Suppressor macrophage treated with lipopolysaccharide for 4 hours (primary cell): ENCODE measurements around the gene DNAJA3.
"Not testable (repeated sequence)": the region's sequence is repeated elsewhere in the genome, so short reads cannot be mapped to it uniquely, and the experiment has no call there.

Experiments
- DNase-seq: peaks from one replicate; pipeline ENCODE4 v3.0.0-alpha.2; 2020

The DNAJA3 gene

GRCh38 chr16:4388271-4389021 is 37.2 kb upstream of the DNAJA3 start:
- no peak for DNase-seq

DNA sequence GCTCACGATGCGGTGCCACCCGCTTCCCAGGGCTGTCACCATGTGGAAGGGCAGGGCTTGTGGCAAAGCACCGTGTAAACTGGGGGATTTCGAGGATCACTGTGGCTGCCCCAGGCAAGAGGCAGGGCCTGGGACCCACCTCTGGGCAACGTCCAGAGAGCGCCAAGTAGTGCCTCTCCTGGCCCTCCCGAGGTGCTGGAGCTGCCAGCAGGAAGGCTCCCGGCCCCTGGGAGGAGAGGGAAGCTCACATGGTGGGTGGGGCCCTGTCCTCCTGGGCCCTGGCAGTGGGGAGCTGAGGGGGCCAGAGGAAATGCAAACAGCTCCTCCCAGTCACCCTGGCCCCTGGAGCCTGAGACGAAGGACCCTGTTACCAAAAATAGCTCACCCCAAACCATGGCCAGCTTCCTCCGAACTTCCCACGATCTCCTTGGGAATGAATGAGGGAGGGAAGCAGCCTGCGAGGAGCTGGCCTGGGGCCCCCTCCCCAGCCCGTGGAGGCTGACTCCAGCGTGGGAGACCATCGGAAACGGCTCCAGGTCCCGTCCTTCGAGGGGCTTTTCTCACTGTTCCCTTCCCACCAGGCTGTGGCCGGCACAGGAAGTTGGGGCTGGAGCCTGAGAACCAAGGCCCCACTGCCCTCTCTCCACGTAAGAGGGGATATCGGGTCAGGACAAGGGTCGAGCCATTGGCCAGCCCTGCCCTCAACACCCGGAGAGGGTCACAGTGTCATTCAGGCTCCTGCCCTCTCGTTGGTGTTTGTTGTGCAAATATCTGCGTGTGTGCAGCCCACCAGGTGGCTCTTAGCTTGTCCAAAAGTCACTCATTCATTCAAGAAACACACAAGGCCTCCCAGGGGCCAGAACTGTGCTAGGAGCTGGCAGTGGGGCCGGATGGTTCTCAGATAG is 36.4 kb upstream of the DNAJA3 start:
- DNase-seq = no peak

DNA sequence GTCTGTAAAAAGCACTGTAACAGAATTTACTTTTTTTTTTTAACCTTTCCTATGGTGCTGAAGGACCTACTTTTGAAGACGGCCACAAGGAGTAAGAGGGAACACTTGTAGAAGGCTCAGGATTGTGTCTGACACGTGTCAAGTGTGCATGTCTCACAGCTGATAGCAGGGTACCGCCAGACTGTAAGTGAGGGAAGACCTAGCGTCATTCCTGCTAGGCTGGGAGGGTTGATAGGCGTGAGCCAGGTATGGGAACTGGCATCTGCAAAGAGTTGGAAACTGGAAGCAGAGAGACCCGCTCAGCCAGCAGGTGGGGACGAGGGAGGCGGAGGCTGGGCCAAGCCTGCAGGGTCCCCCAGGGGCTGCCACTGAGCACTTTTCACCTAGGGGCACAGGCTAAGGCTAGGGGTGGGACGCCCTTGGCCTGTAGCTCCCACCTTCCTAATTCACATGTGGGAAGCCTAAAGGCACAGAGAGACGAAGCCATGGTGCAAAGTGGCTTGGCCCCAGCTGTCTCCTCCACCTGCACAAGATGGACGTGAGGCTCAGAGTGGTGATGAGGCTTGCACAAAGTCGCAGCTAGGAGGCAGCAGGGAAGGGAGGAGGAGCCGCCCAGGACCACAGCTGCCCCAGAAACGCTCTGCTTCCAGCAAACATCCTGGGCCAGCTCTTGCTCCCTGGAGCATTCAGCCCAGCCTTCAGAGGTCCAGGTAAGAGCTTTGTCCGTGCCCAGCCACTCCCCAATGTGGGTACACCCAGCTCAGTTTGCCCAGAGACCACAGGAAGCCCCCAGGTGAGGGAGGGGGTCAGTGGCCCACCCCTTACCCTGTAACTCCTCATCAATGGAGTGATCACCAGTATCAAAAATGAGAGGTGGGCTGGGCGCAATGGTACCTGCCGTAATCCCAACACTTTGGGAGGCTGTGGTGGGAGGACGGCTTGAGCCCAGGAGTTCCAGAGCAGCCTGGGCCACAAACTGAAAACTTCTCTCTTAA is 35.1 kb upstream of the DNAJA3 start:
- no peak for DNase-seq

DNA sequence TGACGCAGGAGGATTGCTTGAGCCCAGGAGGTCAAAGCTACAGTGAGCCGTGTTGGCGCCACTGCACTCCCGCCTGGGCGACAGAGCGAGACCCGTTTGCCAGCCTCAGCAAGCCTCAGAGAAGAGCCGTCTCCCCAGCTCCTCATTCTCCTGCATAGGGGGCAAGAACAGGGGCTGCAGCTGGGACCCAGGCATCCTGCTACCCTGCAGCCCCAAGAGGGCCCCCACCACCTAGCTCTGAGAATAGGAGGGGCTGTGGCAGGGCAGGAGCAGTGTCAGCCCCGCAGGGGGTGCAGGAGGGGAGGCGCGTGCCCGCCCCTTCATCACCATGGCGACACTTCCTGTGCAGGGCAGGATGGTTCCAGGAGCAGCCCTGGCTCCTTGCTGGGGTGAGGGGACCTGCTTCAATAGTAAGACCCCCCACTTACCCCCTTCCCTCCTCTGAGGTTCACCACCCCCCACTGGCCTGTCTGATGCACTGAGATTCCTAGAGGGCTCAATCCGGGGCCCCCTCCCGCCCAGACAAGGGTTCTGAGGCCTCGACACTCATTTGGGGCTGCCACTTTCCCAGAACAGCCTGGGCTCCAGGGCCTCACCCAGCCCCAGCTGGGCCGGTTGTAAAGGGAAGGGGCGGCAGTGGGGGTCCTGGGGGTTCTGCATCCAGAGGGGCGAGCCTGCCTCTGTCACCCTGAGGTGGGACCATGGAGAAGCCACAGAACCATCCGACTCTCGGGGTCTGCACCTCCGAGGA is 33.9 kb upstream of the DNAJA3 start:
- DNase-seq = no peak

GRCh38 chr16:4392382-4393239 is 33.1 kb upstream of the DNAJA3 start:
- DNase-seq = no peak

GRCh38 chr16:4393240-4393600 is 32.4 kb upstream of the DNAJA3 start:
- no peak for DNase-seq

GRCh38 chr16:4393850-4394249 is 31.8 kb upstream of the DNAJA3 start:
- not testable (repeated sequence) for DNase-seq

- no peak for DNase-seq
Measured at GRCh38 chr16:4395055-4395726, 30.5 kb upstream of the DNAJA3 start.

GRCh38 chr16:4399001-4399730 is 26.5 kb upstream of the DNAJA3 start:
- peak; percentile 53 for DNase-seq

- no peak for DNase-seq
Measured at GRCh38 chr16:4401094-4401501, 24.6 kb upstream of the DNAJA3 start.

- DNase-seq = no peak
Measured at GRCh38 chr16:4401510-4401909, 24.2 kb upstream of the DNAJA3 start.

GRCh38 chr16:4402439-4403132 is 23.1 kb upstream of the DNAJA3 start:
- peak; percentile 78 for DNase-seq

DNA sequence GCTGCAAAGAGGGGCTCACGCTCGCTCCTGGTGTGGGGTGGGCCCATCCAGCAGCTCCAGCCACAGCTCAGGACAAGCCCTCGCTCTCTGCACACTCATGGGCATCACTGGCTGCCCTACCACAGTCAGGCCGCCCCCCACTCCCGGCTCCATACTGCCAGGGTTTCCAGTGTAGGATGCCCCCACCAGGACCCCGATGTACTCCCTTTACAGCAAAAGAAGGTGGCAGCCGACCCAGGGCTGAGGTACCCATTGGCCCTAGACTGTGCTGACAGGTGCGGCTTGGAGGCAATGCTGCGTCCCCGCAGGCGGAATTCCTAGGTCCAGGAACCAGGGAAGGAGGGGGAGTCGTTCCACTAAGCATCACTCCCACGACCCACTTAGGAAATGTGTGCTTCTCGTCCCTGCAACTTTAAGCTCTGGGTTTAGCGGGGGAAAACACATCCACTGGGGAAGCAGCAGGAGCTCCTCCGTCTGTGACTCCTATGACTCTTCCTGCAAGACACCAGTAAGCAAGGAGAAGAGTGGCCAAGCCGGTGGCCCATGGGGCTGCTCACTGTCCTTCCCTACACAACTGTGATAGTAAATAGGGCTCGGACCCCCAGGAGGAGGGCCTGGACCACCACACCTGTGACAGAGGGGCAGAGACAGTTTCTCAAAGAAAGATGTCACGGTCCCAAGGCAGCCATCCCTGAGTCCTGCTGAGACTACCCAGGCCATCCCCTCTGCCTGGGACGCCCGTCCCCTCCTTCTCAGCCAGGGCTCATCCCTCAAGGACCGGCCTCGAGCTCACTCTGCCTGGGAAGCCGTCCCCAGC is 22.3 kb upstream of the DNAJA3 start:
- no peak for DNase-seq

DNA sequence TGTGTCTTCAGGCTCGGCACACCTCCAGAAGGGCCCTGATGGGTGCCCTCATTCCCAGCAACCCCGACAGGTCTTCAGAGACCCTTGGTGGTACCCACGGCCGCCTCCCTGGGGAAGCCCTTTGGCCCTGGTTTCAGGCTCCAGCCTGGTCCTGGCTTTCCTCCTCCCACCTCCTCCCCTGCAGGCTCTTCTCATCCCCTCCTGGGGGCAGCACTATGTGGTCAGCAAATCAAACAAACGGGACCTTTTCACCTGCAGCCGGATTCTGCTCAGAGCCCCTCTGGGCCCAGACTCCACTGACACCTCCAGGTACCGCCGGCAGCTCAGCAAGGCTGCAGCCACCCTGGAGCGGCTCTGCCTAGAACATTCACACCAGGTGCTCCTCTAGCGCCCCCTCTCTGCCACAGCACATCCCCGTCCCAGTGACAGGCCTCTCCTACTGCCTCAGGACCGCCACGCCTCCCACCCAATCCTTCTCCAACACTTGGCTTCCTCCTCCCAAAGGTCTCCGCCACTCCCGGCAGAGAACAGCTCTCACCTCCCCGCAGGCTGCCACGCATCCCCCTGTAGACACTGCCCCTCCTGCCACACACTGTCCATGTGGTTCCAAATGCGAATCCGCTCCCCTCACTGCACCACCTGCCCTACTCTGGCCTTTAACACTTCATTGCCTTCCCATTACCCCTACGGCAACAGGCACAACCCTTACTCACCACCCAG is 21.3 kb upstream of the DNAJA3 start:
- DNase-seq = peak; percentile 25

GRCh38 chr16:4404967-4405696 is 20.5 kb upstream of the DNAJA3 start:
- no peak for DNase-seq

DNA sequence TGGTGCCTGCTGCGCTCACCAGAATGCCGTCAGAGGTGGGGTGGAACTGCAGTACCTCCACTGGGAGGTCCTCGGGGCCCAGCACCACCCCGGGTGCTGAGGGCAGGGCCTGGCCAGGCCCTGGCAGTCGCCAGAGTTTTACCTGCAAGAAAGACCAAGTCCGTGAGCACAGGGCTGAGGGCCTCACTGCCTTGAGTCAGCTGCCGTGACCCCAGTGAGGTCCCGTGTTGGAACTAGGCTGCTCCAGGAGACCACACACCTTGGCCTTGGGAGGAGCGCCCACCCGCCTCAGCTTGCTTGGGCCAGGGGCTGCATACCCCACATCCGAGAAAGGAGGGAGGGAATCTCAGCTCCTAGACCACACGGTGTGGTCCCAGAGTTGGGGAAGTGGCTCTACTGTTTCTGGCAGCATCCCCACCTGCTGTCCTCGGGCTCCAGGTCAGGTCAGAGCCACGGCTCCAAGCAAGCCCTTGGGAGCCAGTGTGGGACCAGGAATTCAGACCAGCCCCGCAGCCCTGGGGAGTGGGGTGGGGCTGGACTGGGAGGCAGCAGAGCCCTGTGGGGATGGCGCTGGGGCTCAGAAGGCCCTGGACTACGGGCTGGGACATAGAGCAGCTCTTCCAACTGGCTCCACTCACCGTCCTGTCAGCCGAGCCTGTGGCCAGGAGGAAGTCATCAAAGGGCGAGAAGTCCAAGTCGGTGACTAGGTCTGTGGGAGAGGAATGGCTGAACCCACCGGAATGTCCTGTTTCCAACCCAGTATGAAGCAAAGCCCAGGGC is 17.9 kb upstream of the DNAJA3 start:
- no peak for DNase-seq
